GM21717 (cell line): ENCODE data around the gene ADAM23.

Source experiments
- ATAC-seq: cut with Tn5 transposase; IDR thresholded peaks from one replicate; pipeline ENCODE4 v1.9.1; 2021; ENCODE audit warnings: mild to moderate bottlenecking, moderate library complexity; ENCODE audit not compliant: unreplicated experiment

Gene ADAM23

GRCh38 chr2:206561962-206562361 lies 118.6 kb downstream of the ADAM23 start:
- no peak for ATAC-seq

GRCh38 chr2:206562375-206562774 lies 119.0 kb downstream of the ADAM23 start:
- ATAC-seq, result no peak

GRCh38 chr2:206563374-206563773 lies 120.0 kb downstream of the ADAM23 start:
- ATAC-seq, result no peak

- no peak for ATAC-seq
Measured at GRCh38 chr2:206565666-206566065, 122.3 kb downstream of the ADAM23 start.

- no peak for ATAC-seq
Measured at GRCh38 chr2:206569470-206569869, 126.1 kb downstream of the ADAM23 start.

- ATAC-seq, result no peak
Measured at GRCh38 chr2:206570199-206570598, 126.9 kb downstream of the ADAM23 start.

- ATAC-seq, result no peak
Measured at GRCh38 chr2:206572725-206573124, 129.4 kb downstream of the ADAM23 start.

- ATAC-seq, result no peak
Measured at GRCh38 chr2:206573793-206574192, 130.5 kb downstream of the ADAM23 start.

- no peak for ATAC-seq
Measured at GRCh38 chr2:206584323-206585116, 141.2 kb downstream of the ADAM23 start.

- no peak for ATAC-seq
Measured at GRCh38 chr2:206585335-206585734, 142.0 kb downstream of the ADAM23 start.

GRCh38 chr2:206586609-206587008 lies 143.3 kb downstream of the ADAM23 start:
- ATAC-seq, result no peak

GRCh38 chr2:206597717-206598218 lies 154.4 kb downstream of the ADAM23 start:
- no peak for ATAC-seq

GRCh38 chr2:206603243-206603642 lies 159.9 kb downstream of the ADAM23 start:
- no peak for ATAC-seq

GRCh38 chr2:206610451-206610850 lies 167.1 kb downstream of the ADAM23 start:
- no peak for ATAC-seq

- no peak for ATAC-seq
Measured at GRCh38 chr2:206611191-206611590, 167.9 kb downstream of the ADAM23 start.

- ATAC-seq, result no peak
Measured at GRCh38 chr2:206611736-206612135, 168.4 kb downstream of the ADAM23 start.

GRCh38 chr2:206614811-206615210 lies 171.5 kb downstream of the ADAM23 start:
- ATAC-seq, result no peak

GRCh38 chr2:206615417-206616089 lies 172.2 kb downstream of the ADAM23 start:
- no peak for ATAC-seq

GRCh38 chr2:206616151-206616550 lies 172.8 kb downstream of the ADAM23 start:
- no peak for ATAC-seq

- no peak for ATAC-seq
Measured at GRCh38 chr2:206619011-206619410, 175.7 kb downstream of the ADAM23 start.

- ATAC-seq, result no peak
Measured at GRCh38 chr2:206626108-206626507, 182.8 kb downstream of the ADAM23 start.

GRCh38 chr2:206627632-206628031 lies 184.3 kb downstream of the ADAM23 start:
- ATAC-seq, result no peak
